ENCODE data around the gene TLL2. TPM values are rescaled to one million over a fixed set of nuclear protein-coding genes. Genes with fewer than 3 reads are reported as not detected.

The TLL2 gene
- polyA plus RNA-seq, 2 donors: 0.08 TPM

- no peak overlapping the region for H3K27ac ChIP-seq (ENCODE audit: low read depth in 2 of 2, low read length in 1 of 2)
- WGBS, 2 donors: 52% methylated on average over 1 of the region's 1 CpG
- H3K9me3 ChIP-seq (ENCODE audit: control insufficient read depth in 2 of 2, insufficient read depth in 1 of 2, low read depth in 1 of 2, low read length in 1 of 2): no peaks in the 10 kb centered on the region
- H3K27me3 ChIP-seq (ENCODE audit: control insufficient read depth in 1 of 2, insufficient read depth in 2 of 2, low read length in 2 of 2): no peaks in the 10 kb centered on the region
- H3K4me1 ChIP-seq (ENCODE audit: control insufficient read depth in 2 of 2, insufficient read depth in 2 of 2, low read length in 1 of 2): peaks cover 0 to 2% of the 10 kb centered on the region in 2 donors
- H3K4me3 ChIP-seq (ENCODE audit: low read depth in 1 of 2, low read length in 2 of 2): no peak overlapping the region
- no peaks in the 10 kb centered on the region for H3K36me3 ChIP-seq (ENCODE audit: control insufficient read depth in 2 of 2, insufficient read depth in 2 of 2, low read length in 1 of 2)
These were observed 105.5 kb downstream of the TLL2 start for GRCh38 chr10:96408201-96408600.

- no peak overlapping the region for H3K27ac ChIP-seq (ENCODE audit: low read depth in 2 of 2, low read length in 1 of 2)
- no peak overlapping the region for H3K4me3 ChIP-seq (ENCODE audit: low read depth in 1 of 2, low read length in 2 of 2)
- no peaks in the 10 kb centered on the region for H3K27me3 ChIP-seq (ENCODE audit: control insufficient read depth in 1 of 2, insufficient read depth in 2 of 2, low read length in 2 of 2)
- no peaks in the 10 kb centered on the region for H3K9me3 ChIP-seq (ENCODE audit: control insufficient read depth in 2 of 2, insufficient read depth in 1 of 2, low read depth in 1 of 2, low read length in 1 of 2)
- no peaks in the 10 kb centered on the region for H3K36me3 ChIP-seq (ENCODE audit: control insufficient read depth in 2 of 2, insufficient read depth in 2 of 2, low read length in 1 of 2)
- peaks cover 0 to 2% of the 10 kb centered on the region in 2 donors for H3K4me1 ChIP-seq (ENCODE audit: control insufficient read depth in 2 of 2, insufficient read depth in 2 of 2, low read length in 1 of 2)
- WGBS, 2 donors: 59 to 69% methylated on average over 15 of the region's 15 CpGs
These were observed 106.1 kb downstream of the TLL2 start for GRCh38 chr10:96407560-96408069.

- 78 to 84% methylated on average over 5 of the region's 5 CpGs for WGBS, 2 donors
- Histone ChIP-seq H3K4me1 (ENCODE audit: control insufficient read depth in 2 of 2, insufficient read depth in 2 of 2, low read length in 1 of 2) (peaks cover 0 to 2% of the 10 kb centered on the region in 2 donors), H3K36me3 (ENCODE audit: control insufficient read depth in 2 of 2, insufficient read depth in 2 of 2, low read length in 1 of 2) (no peaks in the 10 kb centered on the region), H3K9me3 (ENCODE audit: control insufficient read depth in 2 of 2, insufficient read depth in 1 of 2, low read depth in 1 of 2, low read length in 1 of 2) (no peaks in the 10 kb centered on the region), H3K4me3 (ENCODE audit: low read depth in 1 of 2, low read length in 2 of 2) (no peak overlapping the region), H3K27me3 (ENCODE audit: control insufficient read depth in 1 of 2, insufficient read depth in 2 of 2, low read length in 2 of 2) (no peaks in the 10 kb centered on the region), H3K27ac (ENCODE audit: low read depth in 2 of 2, low read length in 1 of 2) (no peak overlapping the region)
These were observed 107.6 kb downstream of the TLL2 start for GRCh38 chr10:96406091-96406490.

- no peak overlapping the region for H3K4me3 ChIP-seq (ENCODE audit: low read depth in 1 of 2, low read length in 2 of 2)
- 77 to 79% methylated on average over 16 of the region's 16 CpGs for WGBS, 2 donors
- no peak overlapping the region for H3K27ac ChIP-seq (ENCODE audit: low read depth in 2 of 2, low read length in 1 of 2)
- H3K36me3 ChIP-seq (ENCODE audit: control insufficient read depth in 2 of 2, insufficient read depth in 2 of 2, low read length in 1 of 2): no peaks in the 10 kb centered on the region
- no peaks in the 10 kb centered on the region for H3K9me3 ChIP-seq (ENCODE audit: control insufficient read depth in 2 of 2, insufficient read depth in 1 of 2, low read depth in 1 of 2, low read length in 1 of 2)
- peaks cover 2 to 4% of the 10 kb centered on the region in 2 donors for H3K27me3 ChIP-seq (ENCODE audit: control insufficient read depth in 1 of 2, insufficient read depth in 2 of 2, low read length in 2 of 2)
- peaks cover 0 to 1% of the 10 kb centered on the region in 2 donors for H3K4me1 ChIP-seq (ENCODE audit: control insufficient read depth in 2 of 2, insufficient read depth in 2 of 2, low read length in 1 of 2)
These were observed 111.1 kb downstream of the TLL2 start for GRCh38 chr10:96402417-96403305.

GRCh38 chr10:96401036-96401435 lies 112.7 kb downstream of the TLL2 start:
- H3K27ac ChIP-seq (ENCODE audit: low read depth in 2 of 2, low read length in 1 of 2): no peak overlapping the region
- H3K36me3 ChIP-seq (ENCODE audit: control insufficient read depth in 2 of 2, insufficient read depth in 2 of 2, low read length in 1 of 2): no peaks in the 10 kb centered on the region
- no peaks in the 10 kb centered on the region for H3K9me3 ChIP-seq (ENCODE audit: control insufficient read depth in 2 of 2, insufficient read depth in 1 of 2, low read depth in 1 of 2, low read length in 1 of 2)
- no peaks in the 10 kb centered on the region for H3K4me1 ChIP-seq (ENCODE audit: control insufficient read depth in 2 of 2, insufficient read depth in 2 of 2, low read length in 1 of 2)
- 55 to 60% methylated on average over 7 of the region's 7 CpGs for WGBS, 2 donors
- peaks cover 2 to 4% of the 10 kb centered on the region in 2 donors for H3K27me3 ChIP-seq (ENCODE audit: control insufficient read depth in 1 of 2, insufficient read depth in 2 of 2, low read length in 2 of 2)
- no peak overlapping the region for H3K4me3 ChIP-seq (ENCODE audit: low read depth in 1 of 2, low read length in 2 of 2)

- Histone ChIP-seq H3K4me3 (ENCODE audit: low read depth in 1 of 2, low read length in 2 of 2) (no peak overlapping the region), H3K9me3 (ENCODE audit: control insufficient read depth in 2 of 2, insufficient read depth in 1 of 2, low read depth in 1 of 2, low read length in 1 of 2) (no peaks in the 10 kb centered on the region), H3K36me3 (ENCODE audit: control insufficient read depth in 2 of 2, insufficient read depth in 2 of 2, low read length in 1 of 2) (no peaks in the 10 kb centered on the region), H3K4me1 (ENCODE audit: control insufficient read depth in 2 of 2, insufficient read depth in 2 of 2, low read length in 1 of 2) (no peaks in the 10 kb centered on the region), H3K27me3 (ENCODE audit: control insufficient read depth in 1 of 2, insufficient read depth in 2 of 2, low read length in 2 of 2) (peaks cover 2 to 4% of the 10 kb centered on the region in 2 donors), H3K27ac (ENCODE audit: low read depth in 2 of 2, low read length in 1 of 2) (no peak overlapping the region)
- 71 to 78% methylated on average over 3 of the region's 3 CpGs for WGBS, 2 donors
These were observed 113.3 kb downstream of the TLL2 start for GRCh38 chr10:96400465-96400864.

GRCh38 chr10:96397902-96398301 lies 115.8 kb downstream of the TLL2 start:
- H3K27me3 ChIP-seq (ENCODE audit: control insufficient read depth in 1 of 2, insufficient read depth in 2 of 2, low read length in 2 of 2): peaks cover 2 to 4% of the 10 kb centered on the region in 2 donors

GRCh38 chr10:96395931-96396877 lies 117.5 kb downstream of the TLL2 start:
- 19 to 21% methylated on average over 24 of the region's 24 CpGs for WGBS, 2 donors
- H3K36me3 ChIP-seq (ENCODE audit: control insufficient read depth in 2 of 2, insufficient read depth in 2 of 2, low read length in 1 of 2): no peaks in the 10 kb centered on the region
- H3K27ac ChIP-seq (ENCODE audit: low read depth in 2 of 2, low read length in 1 of 2): no peak overlapping the region
- H3K4me3 ChIP-seq (ENCODE audit: low read depth in 1 of 2, low read length in 2 of 2): peak overlapping the region in 1 of 2 donors; percentile 29
- H3K4me1 ChIP-seq (ENCODE audit: control insufficient read depth in 2 of 2, insufficient read depth in 2 of 2, low read length in 1 of 2): no peaks in the 10 kb centered on the region
- H3K9me3 ChIP-seq (ENCODE audit: control insufficient read depth in 2 of 2, insufficient read depth in 1 of 2, low read depth in 1 of 2, low read length in 1 of 2): no peaks in the 10 kb centered on the region
- peaks cover 2 to 4% of the 10 kb centered on the region in 2 donors for H3K27me3 ChIP-seq (ENCODE audit: control insufficient read depth in 1 of 2, insufficient read depth in 2 of 2, low read length in 2 of 2)

More at GRCh38 chr10:96397902-96398301, 115.8 kb downstream of the TLL2 start:
- Histone ChIP-seq H3K36me3 (ENCODE audit: control insufficient read depth in 2 of 2, insufficient read depth in 2 of 2, low read length in 1 of 2) (no peaks in the 10 kb centered on the region), H3K27ac (ENCODE audit: low read depth in 2 of 2, low read length in 1 of 2) (no peak overlapping the region), H3K4me3 (ENCODE audit: low read depth in 1 of 2, low read length in 2 of 2) (no peak overlapping the region), H3K9me3 (ENCODE audit: control insufficient read depth in 2 of 2, insufficient read depth in 1 of 2, low read depth in 1 of 2, low read length in 1 of 2) (no peaks in the 10 kb centered on the region), H3K4me1 (ENCODE audit: control insufficient read depth in 2 of 2, insufficient read depth in 2 of 2, low read length in 1 of 2) (no peaks in the 10 kb centered on the region)
- 88 to 94% methylated on average over 1 of the region's 1 CpG for WGBS, 2 donors

GRCh38 chr10:96390460-96390864 lies 123.3 kb downstream of the TLL2 start:
- Histone ChIP-seq H3K4me1 (ENCODE audit: control insufficient read depth in 2 of 2, insufficient read depth in 2 of 2, low read length in 1 of 2) (peaks cover 0 to 6% of the 10 kb centered on the region in 2 donors), H3K27me3 (ENCODE audit: control insufficient read depth in 1 of 2, insufficient read depth in 2 of 2, low read length in 2 of 2) (no peaks in the 10 kb centered on the region), H3K36me3 (ENCODE audit: control insufficient read depth in 2 of 2, insufficient read depth in 2 of 2, low read length in 1 of 2) (no peaks in the 10 kb centered on the region), H3K27ac (ENCODE audit: low read depth in 2 of 2, low read length in 1 of 2) (no peak overlapping the region), H3K4me3 (ENCODE audit: low read depth in 1 of 2, low read length in 2 of 2) (no peak overlapping the region), H3K9me3 (ENCODE audit: control insufficient read depth in 2 of 2, insufficient read depth in 1 of 2, low read depth in 1 of 2, low read length in 1 of 2) (no peaks in the 10 kb centered on the region)
- WGBS, 2 donors: 41 to 43% methylated on average over 7 of the region's 7 CpGs
